HG03354 (cell line): ENCODE measurements around the gene ABLIM2.

Source experiments
- ATAC-seq: cut with Tn5 transposase; IDR thresholded peaks from one replicate; pipeline ENCODE4 v1.9.1; 2021; ENCODE audit warnings: mild to moderate bottlenecking; ENCODE audit not compliant: unreplicated experiment, poor library complexity, severe bottlenecking

The ABLIM2 gene

DNA sequence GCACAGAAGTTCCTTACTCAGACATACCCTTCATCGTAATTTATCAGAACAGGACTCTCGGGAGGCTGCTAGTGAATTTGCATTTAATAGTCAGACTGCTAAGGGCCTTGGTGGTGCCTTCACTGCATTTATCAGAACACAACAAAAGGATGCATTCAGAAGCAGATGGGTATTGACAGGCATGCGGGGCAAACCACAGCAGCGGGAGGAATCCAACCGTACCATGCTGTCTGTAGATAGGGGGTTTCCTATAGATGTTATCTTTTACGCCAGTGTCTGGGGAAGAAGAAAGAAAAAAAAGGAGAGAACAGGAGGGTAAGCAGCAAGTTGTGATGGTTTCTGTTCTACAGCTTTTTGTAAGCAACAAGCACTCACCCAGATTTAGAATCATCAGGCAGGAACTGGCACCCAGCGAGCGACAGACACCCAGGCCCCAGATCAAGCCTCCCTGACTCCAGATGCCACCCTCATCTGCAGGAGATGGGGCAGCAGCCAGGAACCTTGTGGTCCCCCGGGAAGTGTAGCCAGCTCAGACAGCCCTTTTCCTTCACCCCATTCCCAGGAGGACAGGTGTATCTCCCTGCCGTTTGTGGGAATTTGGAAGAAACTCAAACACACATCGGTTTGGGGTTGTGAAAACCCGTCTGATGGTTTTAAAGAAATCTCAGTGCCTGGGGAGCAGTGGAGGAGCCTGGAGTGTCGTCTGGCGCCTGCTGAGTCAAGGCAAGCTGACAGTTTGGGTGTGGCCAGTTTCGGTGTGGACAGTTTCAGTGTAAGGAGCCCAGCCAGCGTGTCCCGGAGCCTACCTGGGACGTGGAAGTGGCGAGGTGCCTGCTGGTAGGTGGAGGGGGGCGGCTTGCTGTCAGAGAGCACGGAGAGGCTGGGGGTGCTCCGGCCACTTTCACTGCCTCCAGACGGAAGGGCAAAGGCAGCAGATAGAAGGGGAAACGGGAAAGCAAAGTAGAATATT is 138.9 kb downstream of the ABLIM2 start:
- no peak for ATAC-seq

DNA sequence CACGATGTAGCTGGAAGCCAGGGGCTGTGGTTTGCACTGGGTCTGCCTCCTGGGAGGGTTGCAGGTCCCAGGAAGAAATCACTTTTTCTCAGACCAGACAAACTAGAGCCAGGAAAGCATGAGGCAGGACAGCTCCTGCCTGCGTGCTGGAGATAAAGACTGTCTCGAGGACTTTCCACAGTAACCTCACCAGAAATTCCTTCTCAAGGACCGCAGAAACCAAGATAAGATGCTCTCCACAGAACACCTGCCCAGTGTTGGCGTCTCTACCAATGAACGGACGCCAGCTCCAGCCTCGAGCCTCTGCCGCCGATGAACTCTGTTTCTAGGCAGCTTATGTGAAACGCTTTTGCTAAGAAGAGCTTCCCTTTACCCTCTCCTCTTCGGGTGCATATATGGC is 142.1 kb downstream of the ABLIM2 start:
- no peak for ATAC-seq

DNA sequence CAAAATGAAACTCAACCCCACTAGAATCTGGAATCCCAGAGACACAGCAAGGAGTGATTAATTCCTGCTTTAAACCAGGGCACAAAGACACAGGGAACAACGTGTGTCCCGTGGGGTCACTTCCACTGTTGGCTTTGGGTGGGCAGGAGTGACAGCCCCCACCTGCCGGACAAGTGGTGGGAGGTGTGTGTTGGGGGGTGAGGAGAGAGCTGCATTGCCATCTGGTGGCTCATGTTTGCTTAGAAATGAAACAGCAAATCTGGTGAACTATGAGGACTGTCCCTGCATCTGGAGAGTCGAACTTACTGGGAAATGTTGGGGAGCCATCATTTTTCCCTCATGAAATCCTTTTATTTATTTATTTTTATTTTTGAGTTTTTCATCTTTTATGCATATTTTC is 143.1 kb downstream of the ABLIM2 start:
- ATAC-seq: no peak

DNA sequence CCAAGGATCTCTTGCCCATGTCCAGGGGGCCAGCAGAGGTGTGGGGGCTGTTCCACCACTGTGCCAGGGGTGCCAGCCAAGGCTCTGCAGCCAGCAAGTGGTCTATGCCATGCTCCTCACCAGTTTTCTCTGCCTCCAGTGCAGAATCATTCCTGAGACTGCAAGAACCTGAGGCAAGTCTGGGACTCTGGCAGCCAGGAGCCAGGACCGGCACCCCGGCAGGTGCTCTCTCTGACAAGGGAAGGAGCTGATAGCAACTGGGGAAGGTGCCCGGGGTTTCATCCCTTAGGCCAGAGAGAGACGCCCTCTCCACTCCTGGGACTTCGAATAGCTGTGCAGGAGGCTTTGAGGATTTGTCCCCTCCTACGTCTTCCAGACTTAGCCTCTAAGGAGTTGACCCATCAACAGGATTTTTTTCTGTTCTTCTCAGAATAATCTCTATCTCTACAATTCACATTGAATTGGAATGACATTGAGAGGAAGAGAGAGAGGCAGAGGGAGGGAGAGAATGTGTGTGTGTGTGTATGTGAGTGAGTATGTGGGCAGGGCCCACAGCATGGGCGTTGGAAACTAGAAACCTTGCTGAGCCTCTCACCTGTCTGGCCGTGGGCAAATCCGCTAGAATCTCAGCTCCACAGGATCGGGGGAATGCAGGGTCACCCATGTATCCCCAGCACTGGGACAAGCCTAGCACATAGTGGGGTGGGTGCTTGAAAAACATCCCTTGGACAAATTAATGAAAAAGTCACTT is 144.5 kb downstream of the ABLIM2 start:
- no peak for ATAC-seq

DNA sequence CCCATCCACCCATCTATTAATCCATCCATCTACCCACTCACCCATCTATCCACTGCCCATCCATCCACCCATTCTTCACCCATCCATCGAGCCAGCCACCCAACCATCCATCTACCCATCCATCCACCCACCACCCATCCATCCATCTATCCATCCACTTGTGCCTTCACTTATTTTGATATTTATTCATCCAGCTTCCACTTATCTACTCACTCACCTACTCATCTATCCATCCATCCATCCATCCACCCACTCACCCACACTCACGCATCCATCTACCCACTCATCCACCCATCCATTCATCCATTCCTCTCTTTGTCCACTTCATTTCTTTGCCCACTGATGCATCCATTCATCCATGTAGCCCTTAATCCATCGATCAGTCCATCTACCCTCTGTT is 146.1 kb downstream of the ABLIM2 start:
- ATAC-seq: no peak

DNA sequence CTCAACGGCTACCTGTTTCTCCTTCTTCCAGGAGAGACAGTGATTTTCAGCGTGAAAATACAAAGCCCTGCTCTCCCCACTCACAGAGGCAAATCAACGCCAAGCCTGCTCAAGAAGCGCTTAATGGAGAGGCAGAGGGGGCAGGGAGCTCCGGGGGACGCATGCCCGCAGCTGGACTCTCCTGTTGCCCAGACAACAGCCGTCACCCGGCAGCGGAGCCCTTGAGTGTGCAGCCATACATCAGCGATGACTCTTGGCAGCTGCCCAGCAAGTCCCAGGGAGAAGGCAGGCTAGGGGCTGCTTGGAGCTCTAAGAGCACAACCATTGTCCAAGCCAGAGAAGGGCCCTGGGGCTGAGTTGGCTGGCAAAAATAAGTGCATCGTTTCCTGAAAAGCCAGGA is 148.0 kb downstream of the ABLIM2 start:
- no peak for ATAC-seq

DNA sequence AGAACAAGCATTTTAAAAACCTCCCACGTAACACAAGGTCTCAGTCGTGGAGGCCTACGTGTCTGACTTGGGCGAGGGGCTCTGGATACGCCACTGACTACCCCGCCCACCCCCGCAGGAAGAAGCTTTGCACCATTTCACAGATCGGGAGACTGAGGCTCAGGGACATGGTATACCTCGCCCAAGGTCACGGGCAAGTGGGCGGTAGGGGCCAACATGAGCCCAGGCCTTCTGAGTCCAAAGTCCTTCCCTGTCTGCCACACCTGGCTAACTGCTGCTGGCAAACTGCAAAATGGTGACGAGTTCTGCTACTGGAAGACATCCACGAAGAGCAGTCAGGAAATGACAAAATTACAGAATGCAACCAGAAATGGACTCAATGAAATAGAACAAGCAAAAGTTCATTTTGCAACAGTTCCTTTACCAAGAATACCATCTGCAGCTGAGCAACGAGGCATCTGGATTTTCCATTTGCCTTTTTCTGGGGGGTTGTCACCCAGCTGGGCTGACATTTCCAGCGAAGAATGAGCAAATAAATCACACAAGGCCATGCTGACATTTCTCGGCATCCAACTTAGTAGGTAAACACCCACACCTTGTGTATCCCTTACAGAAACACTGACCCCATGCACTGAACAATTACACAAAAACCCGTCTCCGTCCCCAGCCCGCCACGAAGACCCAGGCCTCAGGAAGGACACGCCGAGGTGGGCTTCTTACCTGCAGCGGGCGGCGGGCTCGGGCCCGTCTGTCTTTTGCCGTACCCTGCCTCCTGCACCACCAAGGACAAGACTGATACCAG is 148.7 kb downstream of the ABLIM2 start:
- no peak for ATAC-seq

DNA sequence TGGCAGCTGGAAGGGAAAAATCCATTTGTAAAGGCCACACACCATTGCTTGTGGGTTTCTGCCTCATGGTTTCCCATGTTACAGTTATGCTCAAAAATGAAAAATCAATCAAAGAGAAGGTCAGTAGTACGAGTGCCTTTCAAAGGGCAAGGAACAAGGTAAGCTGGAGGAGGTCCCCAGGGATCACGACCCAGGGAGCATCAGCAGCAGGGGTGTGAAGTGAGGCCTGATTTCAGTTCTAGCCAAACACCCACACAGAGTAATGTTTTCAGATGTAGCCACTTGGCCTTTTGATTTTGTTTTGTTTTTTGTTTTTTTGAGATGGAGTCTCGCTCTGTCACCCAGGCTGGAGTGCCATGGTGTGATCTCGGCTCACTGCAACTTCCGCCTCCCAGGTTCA is 149.5 kb downstream of the ABLIM2 start:
- ATAC-seq: no peak

DNA sequence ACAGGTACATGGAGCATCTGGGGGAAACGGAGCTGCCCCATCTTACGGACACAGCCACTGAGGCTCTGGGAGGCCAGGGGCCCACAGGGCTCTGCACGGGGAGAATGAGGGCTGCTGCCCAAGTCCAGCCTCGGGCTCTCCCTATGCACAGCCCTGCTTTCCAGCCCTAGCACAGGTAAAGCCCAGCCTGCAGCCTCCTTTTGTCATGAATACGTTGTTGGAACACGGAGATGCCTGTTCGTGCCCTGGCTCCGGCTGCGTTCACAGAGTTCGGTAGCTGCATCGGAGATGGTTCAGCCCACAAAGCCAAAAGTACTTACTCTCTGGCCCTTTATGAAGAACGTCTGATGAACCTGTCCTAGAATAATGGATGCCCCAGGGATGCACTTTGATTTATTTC is 150.2 kb downstream of the ABLIM2 start:
- ATAC-seq: no peak

DNA sequence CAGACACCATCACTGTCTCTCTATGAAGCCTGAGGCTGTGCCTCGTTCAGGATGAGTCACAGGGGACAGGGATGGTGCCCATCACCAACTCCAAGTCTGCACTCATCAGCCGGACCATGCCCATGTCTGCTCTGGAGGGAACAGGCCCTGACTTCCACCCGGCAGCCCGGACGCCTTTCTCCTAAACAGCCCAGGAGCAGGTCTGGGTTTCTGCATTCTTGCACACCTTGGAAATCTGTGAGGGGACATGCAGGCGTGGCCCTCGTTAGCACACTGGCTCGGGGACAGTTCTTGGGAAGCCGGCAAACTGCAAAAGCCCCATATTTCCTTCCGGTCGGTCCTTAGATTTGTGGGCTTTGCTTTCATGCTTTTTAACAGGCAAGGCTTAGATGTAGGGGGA is 151.0 kb downstream of the ABLIM2 start:
- no peak for ATAC-seq

DNA sequence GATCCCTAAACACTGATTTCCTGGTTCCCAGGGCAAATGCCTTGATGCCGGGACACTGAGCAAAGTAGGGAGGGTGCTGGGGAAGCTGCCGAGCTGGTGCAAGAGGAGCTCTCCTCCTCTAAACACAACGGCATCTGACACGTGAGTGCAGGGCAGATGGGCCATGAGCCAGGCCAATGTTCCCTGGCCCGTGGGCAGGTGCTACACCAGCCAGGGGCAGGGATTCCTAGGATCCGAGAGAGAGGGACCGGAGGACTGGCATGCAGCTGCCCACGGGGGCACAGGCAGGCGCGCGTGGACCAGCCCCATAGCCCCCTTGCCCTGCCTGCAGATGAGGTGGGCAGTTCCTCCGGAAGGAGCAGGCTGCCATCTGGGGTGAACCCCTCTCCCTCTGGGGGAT is 152.1 kb downstream of the ABLIM2 start:
- ATAC-seq: no peak

DNA sequence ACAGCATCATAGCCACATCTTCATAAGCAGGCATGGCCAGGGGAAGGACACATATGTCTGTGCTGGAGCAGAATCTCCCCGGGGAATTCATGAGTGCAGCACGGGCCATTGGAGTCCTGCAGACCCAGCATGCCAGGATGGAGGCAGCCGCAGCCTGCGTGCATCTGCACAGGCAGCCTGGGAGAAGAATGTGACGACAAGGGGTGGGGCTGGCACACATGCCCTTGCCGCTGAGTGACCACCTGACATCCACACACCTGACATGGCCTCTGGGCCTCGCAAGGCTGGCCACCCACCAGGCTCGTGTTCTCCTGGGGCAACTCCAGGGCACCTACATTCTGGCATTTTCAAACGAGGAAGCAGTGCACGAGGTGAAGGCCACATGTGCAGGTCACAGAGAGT is 152.8 kb downstream of the ABLIM2 start:
- ATAC-seq: no peak

DNA sequence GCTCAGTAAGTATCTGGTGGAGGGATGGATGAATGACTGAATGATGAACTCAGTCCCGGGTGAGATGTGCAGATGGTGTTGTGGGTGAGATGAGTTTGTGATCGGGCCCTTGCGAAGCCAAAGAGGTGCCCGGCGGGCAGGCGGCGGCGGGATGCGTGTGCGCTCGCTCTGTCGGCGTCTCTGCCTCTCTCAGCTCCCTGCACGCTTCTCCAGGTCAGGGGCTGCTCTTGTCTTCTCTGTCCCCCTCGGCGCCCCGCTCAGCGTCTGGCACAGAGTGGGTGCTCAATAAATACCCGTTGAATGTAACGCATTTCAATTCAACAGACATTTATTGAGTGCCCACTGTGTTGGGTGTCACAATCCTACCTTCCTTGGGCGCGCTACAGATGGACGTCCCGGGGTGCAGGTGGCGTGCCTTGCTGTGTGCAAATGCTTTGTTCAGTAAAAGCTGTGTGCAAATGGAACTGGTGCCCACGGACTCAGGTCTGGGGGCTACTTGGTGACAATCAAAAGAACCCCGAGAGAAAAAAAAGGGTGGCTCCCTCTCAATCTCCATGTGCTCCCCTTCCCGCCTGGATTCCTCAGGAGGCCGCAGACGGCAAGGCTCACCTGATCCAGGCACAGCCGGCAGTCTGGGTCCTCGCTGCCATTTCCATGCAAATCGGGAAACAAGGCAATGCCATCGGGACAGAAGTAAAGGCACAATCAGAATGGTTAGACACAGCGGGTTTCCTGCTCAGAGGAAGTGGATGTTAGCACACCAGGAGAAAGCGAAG is 153.4 kb downstream of the ABLIM2 start:
- ATAC-seq: no peak

DNA sequence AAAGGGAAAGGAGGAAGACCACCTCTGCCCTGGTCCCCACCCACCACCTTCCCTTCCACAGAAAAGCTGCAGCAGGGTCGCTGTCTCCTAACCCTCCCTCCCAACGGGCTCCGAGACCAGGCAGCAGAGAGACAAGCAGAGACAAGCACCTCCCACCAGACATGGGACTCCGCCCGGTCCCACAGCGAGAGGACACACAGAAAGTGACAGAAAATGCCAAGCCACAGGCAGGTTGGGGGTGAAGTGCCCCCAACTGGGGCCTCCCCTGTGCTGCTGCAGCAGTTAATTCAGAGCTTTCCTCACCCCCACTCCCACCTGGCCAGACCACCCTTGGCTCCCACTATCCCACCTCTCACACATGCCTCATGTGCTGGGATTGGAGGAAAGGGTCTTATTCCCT is 154.5 kb downstream of the ABLIM2 start:
- no peak for ATAC-seq

DNA sequence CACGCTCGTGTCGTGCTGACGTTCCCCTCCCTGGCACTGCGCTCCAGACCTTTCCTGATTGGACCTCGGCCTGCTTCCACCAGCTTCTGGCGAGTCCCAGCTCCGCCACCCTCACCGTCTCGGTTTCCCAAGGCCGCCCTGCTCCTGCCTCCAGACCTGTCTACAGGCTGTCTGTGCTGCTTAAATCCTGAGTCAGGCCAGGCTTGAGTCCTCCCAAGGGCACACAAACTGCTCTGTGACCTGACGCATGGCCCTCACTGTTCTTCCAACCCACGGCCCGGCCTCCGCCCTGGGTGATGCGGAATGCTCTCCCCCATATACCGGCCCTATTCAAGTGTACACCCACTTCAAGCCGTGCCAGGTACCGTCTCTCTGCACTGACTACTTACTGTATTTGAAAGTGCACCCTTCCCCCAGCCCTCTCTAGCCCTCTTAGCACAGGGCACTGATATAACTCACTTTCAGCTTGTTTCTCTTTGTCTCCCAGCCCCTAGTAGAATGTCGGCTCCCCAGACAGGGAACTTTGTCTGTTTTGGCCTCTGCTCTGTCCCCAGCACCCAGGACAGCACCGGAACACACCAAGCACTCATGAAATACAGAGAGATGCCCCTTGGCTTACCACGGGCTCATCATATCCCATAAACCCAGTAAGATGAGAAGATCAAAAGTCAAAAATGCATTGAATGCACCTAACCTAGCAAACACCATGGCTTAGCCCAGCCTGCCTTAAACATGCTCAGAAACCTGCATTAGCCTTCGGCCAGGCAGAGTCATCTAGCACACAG is 155.9 kb downstream of the ABLIM2 start:
- ATAC-seq: no peak

DNA sequence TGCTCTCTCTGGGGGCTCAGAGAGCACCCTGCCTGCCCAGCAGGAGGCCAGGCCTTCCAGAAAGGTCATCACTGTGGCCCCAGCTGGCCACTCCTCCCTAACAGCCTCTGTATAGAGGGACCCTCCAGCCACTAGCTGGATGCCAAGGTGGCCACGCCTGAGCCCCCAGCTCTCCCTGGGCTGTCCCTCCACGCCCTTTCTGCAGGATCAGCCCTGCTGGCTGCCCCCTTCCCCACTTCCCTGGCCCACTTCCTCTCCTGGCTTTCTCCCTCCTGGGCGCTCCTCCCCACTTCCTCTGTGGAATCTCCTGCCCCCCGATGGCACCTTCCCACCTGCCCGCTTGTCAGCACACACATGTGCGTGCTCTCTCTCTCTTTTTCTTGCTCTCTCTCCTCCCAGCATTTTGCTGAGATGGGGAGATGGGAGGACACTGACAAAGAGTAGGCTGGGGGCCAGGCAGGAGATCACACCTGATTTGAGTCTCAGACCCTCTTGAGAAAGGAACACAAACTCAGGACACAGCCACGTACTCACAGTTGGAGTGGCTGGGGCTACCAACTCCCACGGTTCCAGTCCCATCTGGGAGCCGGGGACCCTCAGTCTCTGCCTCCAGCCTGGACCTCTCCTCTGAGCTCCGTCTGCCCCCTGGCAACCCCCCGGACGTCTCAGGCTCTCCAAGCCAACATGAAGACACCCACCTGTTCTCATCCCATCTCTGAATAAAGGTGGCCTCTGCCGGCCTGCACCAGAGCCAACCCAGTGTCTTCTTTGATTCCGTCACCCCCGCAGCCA is 156.9 kb downstream of the ABLIM2 start:
- no peak for ATAC-seq

DNA sequence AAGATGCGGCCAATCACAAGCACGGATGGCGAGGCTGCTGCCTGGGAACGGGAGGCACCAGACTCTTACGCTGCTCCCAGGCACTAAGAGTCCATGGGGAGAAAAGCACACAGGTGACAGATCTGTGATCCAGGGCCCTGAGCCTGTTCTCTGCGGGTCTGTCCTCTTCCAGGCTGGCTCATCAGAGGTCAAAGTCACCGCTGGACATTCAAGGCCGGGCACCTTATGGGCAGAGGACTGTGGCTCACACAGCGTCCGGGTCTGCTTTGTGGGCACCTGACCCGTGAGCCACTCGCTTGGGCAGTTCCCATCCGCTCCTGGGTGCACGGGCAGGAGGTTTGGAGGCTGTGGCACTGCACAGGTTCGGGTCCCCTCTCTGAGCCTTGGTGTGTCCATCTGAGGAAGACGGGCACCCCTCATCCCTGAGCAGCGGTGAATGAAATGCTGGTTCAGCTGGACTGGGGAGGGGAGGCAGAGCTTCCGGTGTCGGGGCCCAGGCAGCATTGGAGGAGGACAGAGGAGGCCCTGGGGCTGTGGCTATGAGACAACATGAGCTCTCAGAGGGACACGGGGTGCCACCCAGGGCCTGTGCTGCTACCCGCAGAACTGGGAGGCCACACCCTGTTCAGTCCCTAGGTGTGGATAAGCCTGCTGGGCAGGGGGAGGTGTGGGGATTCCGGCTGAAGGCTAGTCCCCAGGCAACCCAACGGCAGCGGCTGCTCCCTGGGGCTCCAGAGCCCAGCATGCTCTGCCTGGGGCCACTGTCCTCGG is 157.7 kb downstream of the ABLIM2 start:
- ATAC-seq: no peak
